IPS-11a (cell line): ENCODE measurements around the gene DCAF15.
"Not testable (repeated sequence)": the region's sequence is repeated elsewhere in the genome, so short reads cannot be mapped to it uniquely, and the experiment has no call there.

Experiments used
- H3K4me3 ChIP-seq: one replicate; pipeline ENCODE4 v1.5.1; 2013; ENCODE audit warnings: low read depth, low read length, control low read depth

DCAF15 gene

GRCh38 chr19:13952154-13952930, at the start of gene DCAF15:
TSS of gene DCAF15 (plus strand) at chr19:13952509. CDS start at chr19:13952513, 4 bp downstream.
- H3K4me3 ChIP-seq, result peak within 1 kb of the TSS; percentile 70

- H3K4me3 ChIP-seq, result no peak overlapping the region
These were observed 49.2 kb upstream of the DCAF15 start for GRCh38 chr19:13902993-13903555.

GRCh38 chr19:13905634-13906520, 46.4 kb upstream of the DCAF15 start, which contains the start of the genes BRME1 and CC2D1A:
TSS of gene BRME1 (minus strand) at chr19:13906117. CDS start at chr19:13904892, 1,225 bp downstream.
TSS of gene CC2D1A (plus strand) at chr19:13906201. CDS start at chr19:13906442, 241 bp downstream.
- H3K4me3 ChIP-seq, result peak within 1 kb of the TSS; percentile 78

- peak overlapping the region; percentile 78 for H3K4me3 ChIP-seq
These were observed 45.8 kb upstream of the DCAF15 start for GRCh38 chr19:13906521-13906904.

- H3K4me3 ChIP-seq, result peak overlapping the region; percentile 78
These were observed 45.4 kb upstream of the DCAF15 start for GRCh38 chr19:13906910-13907309.

- no peak overlapping the region for H3K4me3 ChIP-seq
These were observed 43.6 kb upstream of the DCAF15 start for GRCh38 chr19:13908674-13909073.

GRCh38 chr19:13909430-13909829, 42.9 kb upstream of the DCAF15 start:
- H3K4me3 ChIP-seq, result no peak overlapping the region

GRCh38 chr19:13913352-13913751, 39.0 kb upstream of the DCAF15 start:
- no peak overlapping the region for H3K4me3 ChIP-seq

GRCh38 chr19:13914777-13915176, 37.5 kb upstream of the DCAF15 start:
- H3K4me3 ChIP-seq, result no peak overlapping the region

GRCh38 chr19:13917888-13918406, 34.4 kb upstream of the DCAF15 start:
- H3K4me3 ChIP-seq, result no peak overlapping the region

GRCh38 chr19:13918726-13919411, 33.4 kb upstream of the DCAF15 start:
- H3K4me3 ChIP-seq, result no peak overlapping the region

- H3K4me3 ChIP-seq, result no peak overlapping the region
These were observed 31.8 kb upstream of the DCAF15 start for GRCh38 chr19:13920524-13920923.

GRCh38 chr19:13920940-13921747, 31.2 kb upstream of the DCAF15 start:
- no peak overlapping the region for H3K4me3 ChIP-seq

GRCh38 chr19:13922118-13922517, 30.2 kb upstream of the DCAF15 start:
- not testable (repeated sequence) for H3K4me3 ChIP-seq

- H3K4me3 ChIP-seq, result no peak overlapping the region
These were observed 28.9 kb upstream of the DCAF15 start for GRCh38 chr19:13923194-13923987.

GRCh38 chr19:13926010-13926409, 26.3 kb upstream of the DCAF15 start:
- H3K4me3 ChIP-seq, result no peak overlapping the region

- no peak overlapping the region for H3K4me3 ChIP-seq
These were observed 25.6 kb upstream of the DCAF15 start for GRCh38 chr19:13926715-13927114.

GRCh38 chr19:13929340-13929739, 23.0 kb upstream of the DCAF15 start:
- H3K4me3 ChIP-seq, result no peak overlapping the region

GRCh38 chr19:13929956-13930355, 22.4 kb upstream of the DCAF15 start:
- no peak overlapping the region for H3K4me3 ChIP-seq
